ENCODE measurements around the gene RALGPS1.

GRCh38 chr9:127137640-127138360, 223.2 kb downstream of the RALGPS1 start:
- TF ChIP-seq CTCF (IDR thresholded peaks at IDR 0.05): no peak
- TF ChIP-seq POLR2A (IDR thresholded peaks at IDR 0.05): no peak
